Activated T-cell treated with anti-CD3 and anti-CD28 coated beads for 1 hour (primary cell): Measurements from ENCODE around the gene HSD17B12.
"Not testable (repeated sequence)": the region's sequence is repeated elsewhere in the genome, so short reads cannot be mapped to it uniquely, and the experiment has no call there.

Source experiments
- DNase-seq: peaks from one replicate; pipeline ENCODE4 v3.0.0-alpha.2; 2020; ENCODE audit warnings: low read depth

Gene HSD17B12

GRCh38 chr11:43747130-43747802 is 66.7 kb downstream of the HSD17B12 start:
- no peak for DNase-seq

GRCh38 chr11:43748095-43748494 is 67.6 kb downstream of the HSD17B12 start:
- no peak for DNase-seq

- no peak for DNase-seq
These were observed 71.2 kb downstream of the HSD17B12 start for GRCh38 chr11:43751726-43752125.

GRCh38 chr11:43756575-43756974 is 76.0 kb downstream of the HSD17B12 start:
- no peak for DNase-seq

- no peak for DNase-seq
These were observed 78.4 kb downstream of the HSD17B12 start for GRCh38 chr11:43758927-43759326.

- DNase-seq, result no peak
These were observed 80.4 kb downstream of the HSD17B12 start for GRCh38 chr11:43760902-43761301.

GRCh38 chr11:43765194-43765593 is 84.7 kb downstream of the HSD17B12 start:
- no peak for DNase-seq

- DNase-seq, result not testable (repeated sequence)
These were observed 88.1 kb downstream of the HSD17B12 start for GRCh38 chr11:43768654-43769053.

- no peak for DNase-seq
These were observed 89.6 kb downstream of the HSD17B12 start for GRCh38 chr11:43770173-43770572.

- DNase-seq, result no peak
These were observed 92.2 kb downstream of the HSD17B12 start for GRCh38 chr11:43772733-43773132.

GRCh38 chr11:43774786-43775185 is 94.2 kb downstream of the HSD17B12 start:
- DNase-seq, result no peak

- DNase-seq, result no peak
These were observed 98.8 kb downstream of the HSD17B12 start for GRCh38 chr11:43779306-43779705.

- DNase-seq, result no peak
These were observed 103.8 kb downstream of the HSD17B12 start for GRCh38 chr11:43784301-43784700.

GRCh38 chr11:43784866-43785265 is 104.3 kb downstream of the HSD17B12 start:
- DNase-seq, result no peak

- DNase-seq, result no peak
These were observed 104.8 kb downstream of the HSD17B12 start for GRCh38 chr11:43785318-43785717.

- no peak for DNase-seq
These were observed 105.5 kb downstream of the HSD17B12 start for GRCh38 chr11:43786016-43786415.

GRCh38 chr11:43787824-43788223 is 107.3 kb downstream of the HSD17B12 start:
- no peak for DNase-seq

- DNase-seq, result no peak
These were observed 107.9 kb downstream of the HSD17B12 start for GRCh38 chr11:43788421-43788820.

GRCh38 chr11:43789700-43790443 is 109.3 kb downstream of the HSD17B12 start:
- no peak for DNase-seq

GRCh38 chr11:43790444-43790794 is 109.9 kb downstream of the HSD17B12 start:
- DNase-seq, result no peak

GRCh38 chr11:43797337-43797736 is 116.8 kb downstream of the HSD17B12 start:
- no peak for DNase-seq

GRCh38 chr11:43797866-43798265 is 117.3 kb downstream of the HSD17B12 start:
- no peak for DNase-seq

GRCh38 chr11:43802509-43802908 is 122.0 kb downstream of the HSD17B12 start:
- DNase-seq, result no peak

GRCh38 chr11:43803766-43804165 is 123.2 kb downstream of the HSD17B12 start:
- no peak for DNase-seq
